ENCODE results near the gene OR8G1. TPM values are rescaled to one million over a fixed set of nuclear protein-coding genes. Genes with fewer than 3 reads are reported as not detected.
"Not testable (repeated sequence)": the region's sequence is repeated elsewhere in the genome, so short reads cannot be mapped to it uniquely, and the experiment has no call there.

OR8G1 gene
- total and polyA plus RNA-seq, 8 donors: not detected

GRCh38 chr11:124214027-124214426, 26.9 kb upstream of the OR8G1 start:
- no peak for TF ChIP-seq CTCF (IDR thresholded peaks at IDR 0.05)
- Histone ChIP-seq H3K4me1 (no peaks in the 10 kb centered on the region), H3K9me3 (no peaks in the 10 kb centered on the region), H3K27ac (no peak overlapping the region), H3K36me3 (no peaks in the 10 kb centered on the region), H3K4me3 (no peak overlapping the region), H3K27me3 (no peaks in the 10 kb centered on the region)
- ATAC-seq (no peak), FAIRE-seq (no peak), DNase-seq (no peak)
- intact Hi-C loops (cut with DNase I): no loop called here
- WGBS, 2 donors: 81 to 90% methylated on average over 3 of the region's 3 CpGs

GRCh38 chr11:124219126-124219525, 21.8 kb upstream of the OR8G1 start:
- Histone ChIP-seq H3K4me1 (peaks cover 0 to 13% (median 12%) of the 10 kb centered on the region in 3 donors), H3K9me3 (no peaks in the 10 kb centered on the region), H3K27me3 (no peaks in the 10 kb centered on the region), H3K36me3 (no peaks in the 10 kb centered on the region), H3K4me3 (no peak overlapping the region), H3K27ac (no peak overlapping the region)
- DNase-seq (no peak), FAIRE-seq (no peak), ATAC-seq (no peak)
- intact Hi-C loops (cut with DNase I): no loop called here
- no peak for TF ChIP-seq CTCF (IDR thresholded peaks at IDR 0.05)

- ATAC-seq: peak; percentile 30 to 83 (median 67)
- H3K4me3 ChIP-seq: no peak overlapping the region
- DNase-seq: no peak
- H3K9me3 ChIP-seq: no peaks in the 10 kb centered on the region
- no peaks in the 10 kb centered on the region for H3K27me3 ChIP-seq
- intact Hi-C loops (cut with DNase I): no loop called here
- no peaks in the 10 kb centered on the region for H3K36me3 ChIP-seq
- H3K4me1 ChIP-seq: peaks cover 0 to 13% (median 12%) of the 10 kb centered on the region in 3 donors
- FAIRE-seq: peak; percentile 56
- 8 to 11% methylated on average over 2 of the region's 2 CpGs for WGBS, 2 donors
- no peak for TF ChIP-seq CTCF (IDR thresholded peaks at IDR 0.05)
- H3K27ac ChIP-seq: no peak overlapping the region
Measured at GRCh38 chr11:124222407-124222806, 18.5 kb upstream of the OR8G1 start.

- intact Hi-C loops (cut with DNase I); FAIRE-seq: not testable (repeated sequence)
Measured at GRCh38 chr11:124224618-124225423, 16.1 kb upstream of the OR8G1 start.

GRCh38 chr11:124225471-124225870, 15.4 kb upstream of the OR8G1 start:
- H3K36me3 ChIP-seq: no peaks in the 10 kb centered on the region
- DNase-seq: no peak
- no peaks in the 10 kb centered on the region for H3K9me3 ChIP-seq
- peaks cover 0 to 13% (median 12%) of the 10 kb centered on the region in 3 donors for H3K4me1 ChIP-seq
- no peak for ATAC-seq
- FAIRE-seq: no peak
- TF ChIP-seq CTCF (IDR thresholded peaks at IDR 0.05): no peak
- H3K4me3 ChIP-seq: no peak overlapping the region
- intact Hi-C loops (cut with DNase I): no loop called here
- no peaks in the 10 kb centered on the region for H3K27me3 ChIP-seq
- H3K27ac ChIP-seq: no peak overlapping the region
- 73 to 89% methylated on average over 1 of the region's 1 CpG for WGBS, 2 donors

More at GRCh38 chr11:124224618-124225423, 16.1 kb upstream of the OR8G1 start:
- not testable (repeated sequence) for H3K4me3 ChIP-seq, H3K9me3 ChIP-seq, H3K27me3 ChIP-seq, H3K36me3 ChIP-seq, H3K27ac ChIP-seq, DNase-seq
- 72 to 75% methylated on average over 9 of the region's 9 CpGs for WGBS, 2 donors
- peak in 2 of 4 donors; percentile 31 to 46 for ATAC-seq
- peaks cover 0 to 13% (median 12%) of the 10 kb centered on the region in 3 donors for H3K4me1 ChIP-seq
